GM12865 (cell line): Measurements from ENCODE around the gene IPO11.

ENCODE experiments used
- DNase-seq: peaks from one replicate; pipeline ENCODE4 v3.0.0; 2010; ENCODE audit warnings: low read depth
- H3K4me3 ChIP-seq: 2 replicates; pipeline ENCODE4 v1.5.1; 2011; ENCODE audit warnings: mild to moderate bottlenecking, low read depth, low read length, control low read depth
- CTCF ChIP-seq: IDR thresholded peaks from 2 replicates; pipeline ENCODE4 v1.5.1; 2011; ENCODE audit warnings: low read length, control low read depth, low read depth, inconsistent platforms; ENCODE audit not compliant: insufficient read depth; ENCODE audit errors: missing control alignments

IPO11 gene

GRCh38 chr5:62627901-62628300 is 215.3 kb downstream of the IPO11 start:
- no peak for TF ChIP-seq CTCF
- no peak overlapping the region for H3K4me3 ChIP-seq
- DNase-seq: no peak

- TF ChIP-seq CTCF: no peak
- no peak overlapping the region for H3K4me3 ChIP-seq
- DNase-seq: no peak
Observed at GRCh38 chr5:62631909-62632580, 219.5 kb downstream of the IPO11 start.

GRCh38 chr5:62633243-62633642 is 220.7 kb downstream of the IPO11 start:
- TF ChIP-seq CTCF: no peak

GRCh38 chr5:62640446-62640845 is 227.9 kb downstream of the IPO11 start:
- no peak for TF ChIP-seq CTCF
- no peak overlapping the region for H3K4me3 ChIP-seq
- DNase-seq: no peak

More at GRCh38 chr5:62633243-62633642, 220.7 kb downstream of the IPO11 start:
- H3K4me3 ChIP-seq: no peak overlapping the region
- DNase-seq: no peak

GRCh38 chr5:62642468-62642867 is 229.9 kb downstream of the IPO11 start:
- H3K4me3 ChIP-seq: no peak overlapping the region
- no peak for TF ChIP-seq CTCF
- DNase-seq: no peak

GRCh38 chr5:62643556-62644451 is 231.2 kb downstream of the IPO11 start:
- no peak for TF ChIP-seq CTCF
- no peak for DNase-seq

GRCh38 chr5:62645223-62645622 is 232.7 kb downstream of the IPO11 start:
- DNase-seq: no peak
- no peak for TF ChIP-seq CTCF
- H3K4me3 ChIP-seq: no peak overlapping the region

More at GRCh38 chr5:62643556-62644451, 231.2 kb downstream of the IPO11 start:
- no peak overlapping the region for H3K4me3 ChIP-seq
